ENCODE results near the gene ABCC1. TPM values are rescaled to one million over a fixed set of nuclear protein-coding genes. Genes with fewer than 3 reads are reported as not detected.

Gene ABCC1
- polyA plus RNA-seq, 6 donors from 2014 or later: 2.9 to 9.0 (median 5.3) TPM

DNA sequence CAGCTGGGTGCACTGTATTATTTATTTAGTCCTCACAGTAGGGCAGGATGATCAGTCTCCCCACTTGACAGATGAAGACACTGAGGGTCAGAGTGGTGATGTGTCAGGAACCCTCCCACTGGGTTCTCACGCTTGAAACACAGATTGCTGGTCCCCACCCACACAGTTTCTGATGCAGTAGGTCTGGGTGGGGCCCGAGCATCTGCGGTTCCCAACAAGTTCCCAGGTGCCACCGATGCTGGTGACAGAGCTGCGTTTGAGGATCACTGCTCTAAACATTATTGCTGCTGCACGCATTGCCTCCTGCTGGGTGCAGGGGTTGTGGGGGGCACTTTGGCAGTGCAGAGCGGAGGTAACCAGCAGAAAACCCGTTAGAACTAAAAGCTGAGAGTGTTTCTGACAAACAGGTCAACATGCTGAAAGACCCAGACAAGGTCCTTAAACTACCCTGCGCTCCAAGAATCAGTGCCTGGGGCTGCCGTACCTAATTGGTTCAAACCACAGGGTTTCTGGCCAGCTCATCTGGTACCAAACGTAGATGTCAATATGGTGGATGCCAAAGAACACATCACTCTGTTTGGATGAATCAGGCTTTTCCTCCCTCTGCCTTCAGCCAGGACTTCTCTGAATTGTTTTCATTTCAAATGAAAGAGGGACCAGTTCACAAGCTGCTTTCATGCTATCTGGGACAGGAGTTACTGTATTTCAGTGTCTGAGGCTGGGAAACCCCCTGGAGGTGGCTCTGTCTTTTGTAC lies 76.0 kb downstream of the ABCC1 start:
- ATAC-seq (ENCODE audit: low read depth in 2 of 2) (peak; percentile 32 to 35), DNase-seq (no peak)
- Mint-ChIP-seq H3K9me3 (no peaks in the 10 kb centered on the region), H3K27me3 (no peaks in the 10 kb centered on the region), H3K4me3 (peak overlapping the region in 2 of 8 donors; percentile 12 to 51), H3K36me3 (no peaks in the 10 kb centered on the region), H3K27ac (peak overlapping the region in 4 of 6 donors; percentile 28 to 71 (median 47)), H3K4me1 (peaks cover 31 to 48% (median 38%) of the 10 kb centered on the region in 3 donors)

DNA sequence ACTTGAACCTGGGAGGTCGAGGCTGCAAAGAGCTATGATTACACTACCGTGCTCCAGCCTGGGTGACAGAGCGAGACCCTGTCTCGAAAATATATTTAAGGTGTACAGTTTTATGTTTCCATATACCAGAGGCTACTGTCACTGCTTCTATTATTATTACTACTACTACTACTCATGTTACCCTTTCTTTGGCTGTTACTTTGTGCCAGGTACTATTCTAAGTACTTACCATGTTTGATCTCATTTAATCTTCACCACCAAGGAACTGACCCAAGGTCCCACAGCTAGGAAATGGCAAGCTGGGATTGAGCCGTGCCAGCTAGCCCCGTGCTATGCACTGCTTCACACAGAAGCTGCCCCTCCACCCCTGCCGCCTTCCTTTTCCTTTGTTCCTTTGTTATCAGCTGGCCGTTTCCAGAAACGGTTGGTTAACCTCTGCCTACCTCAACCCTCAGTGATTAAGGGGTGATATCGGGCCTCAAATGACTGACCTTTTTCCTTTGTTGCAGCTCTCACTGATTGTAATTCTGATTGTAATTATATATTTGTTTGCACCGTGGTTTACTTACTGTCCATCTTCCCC lies 78.4 kb downstream of the ABCC1 start:
- Mint-ChIP-seq H3K36me3 (peaks cover 7 to 8% of the 10 kb centered on the region in 2 donors), H3K4me1 (peaks cover 22 to 28% (median 27%) of the 10 kb centered on the region in 3 donors), H3K4me3 (no peak overlapping the region), H3K9me3 (no peaks in the 10 kb centered on the region), H3K27ac (peak overlapping the region in 4 of 6 donors; percentile 29 to 91 (median 73)), H3K27me3 (no peaks in the 10 kb centered on the region)
- DNase-seq (no peak), ATAC-seq (ENCODE audit: low read depth in 2 of 2) (no peak)

- no peaks in the 10 kb centered on the region for H3K9me3 Mint-ChIP-seq
- no peaks in the 10 kb centered on the region for H3K27me3 Mint-ChIP-seq
- peak overlapping the region in 2 of 6 donors; percentile 70 to 76 for H3K27ac Mint-ChIP-seq
- H3K4me1 Mint-ChIP-seq: peaks cover 24 to 28% (median 27%) of the 10 kb centered on the region in 3 donors
- DNase-seq (no peak), ATAC-seq (ENCODE audit: low read depth in 2 of 2) (no peak)
- no peak overlapping the region for H3K4me3 Mint-ChIP-seq
- H3K36me3 Mint-ChIP-seq: peaks cover 7 to 8% of the 10 kb centered on the region in 2 donors
Measured at GRCh38 chr16:16028311-16028999, 79.0 kb downstream of the ABCC1 start.

GRCh38 chr16:16029431-16030011 lies 80.1 kb downstream of the ABCC1 start:
- Mint-ChIP-seq H3K27ac (no peak overlapping the region), H3K36me3 (peaks cover 7 to 8% of the 10 kb centered on the region in 2 donors), H3K4me1 (peaks cover 20 to 26% (median 25%) of the 10 kb centered on the region in 3 donors), H3K9me3 (no peaks in the 10 kb centered on the region), H3K4me3 (no peak overlapping the region), H3K27me3 (no peaks in the 10 kb centered on the region)
- DNase-seq (no peak), ATAC-seq (ENCODE audit: low read depth in 2 of 2) (no peak)

DNA sequence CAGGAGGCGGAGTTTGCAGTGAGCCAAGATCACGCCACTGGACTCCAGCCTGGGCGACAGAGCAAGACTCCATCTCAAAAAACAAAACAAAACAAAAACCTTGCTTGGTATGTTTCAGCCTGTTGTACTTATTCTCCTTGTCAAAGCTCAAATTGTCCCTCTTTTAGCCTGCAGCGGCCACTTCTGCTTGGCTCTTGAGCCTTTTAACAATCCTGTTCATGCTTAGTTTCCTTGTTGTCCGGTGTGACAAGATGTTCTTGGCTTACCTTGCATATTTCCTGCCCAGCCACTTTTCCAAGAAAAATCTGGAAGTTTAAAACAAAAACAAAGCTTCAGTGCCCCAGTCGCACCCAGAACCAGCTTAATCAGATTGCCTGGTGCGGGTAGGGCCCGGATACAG lies 81.0 kb downstream of the ABCC1 start:
- Mint-ChIP-seq H3K27ac (no peak overlapping the region), H3K36me3 (peaks cover 7 to 8% of the 10 kb centered on the region in 2 donors), H3K9me3 (no peaks in the 10 kb centered on the region), H3K4me1 (peaks cover 11 to 17% (median 16%) of the 10 kb centered on the region in 3 donors), H3K27me3 (no peaks in the 10 kb centered on the region), H3K4me3 (no peak overlapping the region)
- no peak for ATAC-seq (ENCODE audit: low read depth in 2 of 2)
- DNase-seq: no peak

DNA sequence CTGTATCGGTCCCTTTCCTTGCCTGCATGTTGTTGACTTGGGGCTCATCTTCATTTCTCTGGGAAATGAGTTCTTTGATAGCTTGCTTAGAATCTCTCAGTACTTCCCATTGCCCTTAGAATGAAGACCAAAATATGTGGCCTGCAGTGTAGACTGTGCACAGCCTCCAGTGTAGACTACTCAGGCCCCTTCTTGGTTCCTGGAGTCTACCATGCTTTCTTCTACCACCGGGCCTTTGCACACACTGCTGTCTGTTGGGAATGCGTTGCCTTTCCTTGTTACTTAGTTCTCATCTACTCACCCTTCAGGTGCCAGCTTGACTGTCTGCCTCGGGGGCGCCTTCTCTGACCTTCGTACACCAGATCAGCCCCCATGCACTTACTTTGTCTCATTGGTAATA lies 82.0 kb downstream of the ABCC1 start:
- peak overlapping the region in 1 of 8 donors; percentile 22 for H3K4me3 Mint-ChIP-seq

GRCh38 chr16:16032271-16032979 lies 83.0 kb downstream of the ABCC1 start:
- Mint-ChIP-seq H3K4me3 (no peak overlapping the region), H3K27me3 (no peaks in the 10 kb centered on the region), H3K27ac (peak overlapping the region in 3 of 6 donors; percentile 61 to 72 (median 72)), H3K4me1 (peaks cover 12 to 16% (median 14%) of the 10 kb centered on the region in 3 donors), H3K9me3 (no peaks in the 10 kb centered on the region), H3K36me3 (peaks cover 10 to 14% of the 10 kb centered on the region in 2 donors)
- no peak for DNase-seq
- ATAC-seq (ENCODE audit: low read depth in 2 of 2): no peak

More for the DNA sequence above, 82.0 kb downstream of the ABCC1 start:
- Mint-ChIP-seq H3K4me1 (peaks cover 11 to 16% (median 14%) of the 10 kb centered on the region in 3 donors), H3K9me3 (no peaks in the 10 kb centered on the region), H3K27ac (peak overlapping the region in 3 of 6 donors; percentile 15 to 86 (median 53)), H3K36me3 (peaks cover 7 to 8% of the 10 kb centered on the region in 2 donors), H3K27me3 (no peaks in the 10 kb centered on the region)
- DNase-seq (no peak), ATAC-seq (ENCODE audit: low read depth in 2 of 2) (no peak)

- Mint-ChIP-seq H3K36me3 (peaks cover 18 to 22% of the 10 kb centered on the region in 2 donors), H3K4me3 (peak overlapping the region in 2 of 8 donors; percentile 7 to 20), H3K9me3 (peaks cover 0 to 5% (median 0%) of the 10 kb centered on the region in 7 donors), H3K27ac (peak overlapping the region; percentile 44 to 86 (median 64)), H3K4me1 (peaks cover 12 to 16% (median 16%) of the 10 kb centered on the region in 3 donors), H3K27me3 (no peaks in the 10 kb centered on the region)
- DNase-seq (peak; percentile 12), ATAC-seq (ENCODE audit: low read depth in 2 of 2) (peak; percentile 56 to 67)
Measured at GRCh38 chr16:16033208-16033717, 83.8 kb downstream of the ABCC1 start.

DNA sequence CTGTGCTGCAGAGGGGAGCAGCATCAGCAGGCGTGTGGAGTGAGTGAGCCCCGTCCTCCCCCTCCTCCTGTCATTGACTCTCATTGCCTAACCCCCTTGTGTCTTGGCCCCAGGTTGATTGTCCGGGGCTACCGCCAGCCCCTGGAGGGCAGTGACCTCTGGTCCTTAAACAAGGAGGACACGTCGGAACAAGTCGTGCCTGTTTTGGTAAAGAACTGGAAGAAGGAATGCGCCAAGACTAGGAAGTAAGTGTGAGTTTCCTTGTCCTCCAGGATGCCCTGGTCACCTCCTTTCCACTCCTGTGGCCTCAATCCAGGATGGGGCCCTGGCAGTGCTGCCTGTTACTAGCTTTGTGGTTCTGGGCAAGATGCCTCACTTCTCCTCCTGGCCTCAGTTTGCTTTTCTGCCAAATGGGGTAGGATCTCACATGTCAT lies 87.0 kb downstream of the ABCC1 start:
- H3K9me3 Mint-ChIP-seq: peaks cover 0 to 9% (median 0%) of the 10 kb centered on the region in 7 donors
- peaks cover 22 to 28% (median 25%) of the 10 kb centered on the region in 3 donors for H3K4me1 Mint-ChIP-seq
- H3K27ac Mint-ChIP-seq: no peak overlapping the region
- H3K36me3 Mint-ChIP-seq: peaks cover 18 to 36% of the 10 kb centered on the region in 2 donors
- ATAC-seq (ENCODE audit: low read depth in 2 of 2): no peak
- DNase-seq: no peak
- no peaks in the 10 kb centered on the region for H3K27me3 Mint-ChIP-seq
- H3K4me3 Mint-ChIP-seq: no peak overlapping the region

- no peak for DNase-seq
- ATAC-seq (ENCODE audit: low read depth in 2 of 2): no peak
- Mint-ChIP-seq H3K36me3 (peaks cover 15 to 31% of the 10 kb centered on the region in 2 donors), H3K4me3 (peak overlapping the region in 1 of 8 donors; percentile 35), H3K27ac (peak overlapping the region in 2 of 6 donors; percentile 26 to 39), H3K9me3 (peaks cover 0 to 9% (median 0%) of the 10 kb centered on the region in 7 donors), H3K4me1 (peaks cover 22 to 26% (median 25%) of the 10 kb centered on the region in 3 donors), H3K27me3 (no peaks in the 10 kb centered on the region)
Measured at GRCh38 chr16:16037521-16037920, 88.1 kb downstream of the ABCC1 start.

DNA sequence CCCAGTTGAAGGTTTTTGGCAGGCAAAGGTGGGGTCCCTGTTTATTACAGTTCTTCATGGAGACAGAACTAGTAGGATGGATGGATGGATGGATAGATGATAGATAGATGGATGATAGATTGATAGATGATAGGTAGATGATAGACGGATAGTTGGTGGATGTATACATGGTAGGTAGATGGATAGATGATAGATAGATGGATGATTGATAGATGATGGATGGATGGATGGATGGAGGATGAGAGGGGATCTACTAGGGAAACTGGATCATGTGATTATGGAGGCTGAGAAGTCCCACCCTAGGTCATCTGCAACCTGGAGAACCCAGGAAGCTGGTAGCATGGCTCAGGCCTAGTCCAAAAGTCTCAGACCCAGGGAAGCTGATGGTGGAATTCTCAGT lies 88.6 kb downstream of the ABCC1 start:
- H3K9me3 Mint-ChIP-seq: peaks cover 0 to 9% (median 0%) of the 10 kb centered on the region in 7 donors
- ATAC-seq (ENCODE audit: low read depth in 2 of 2) (no peak), DNase-seq (no peak)
- H3K27ac Mint-ChIP-seq: peak overlapping the region in 3 of 6 donors; percentile 12 to 62 (median 26)
- no peaks in the 10 kb centered on the region for H3K27me3 Mint-ChIP-seq
- H3K4me1 Mint-ChIP-seq: peaks cover 18 to 24% (median 21%) of the 10 kb centered on the region in 3 donors
- H3K4me3 Mint-ChIP-seq: no peak overlapping the region
- H3K36me3 Mint-ChIP-seq: peaks cover 15 to 31% of the 10 kb centered on the region in 2 donors

- no peak for DNase-seq
- ATAC-seq (ENCODE audit: low read depth in 2 of 2): no peak
- no peaks in the 10 kb centered on the region for H3K27me3 Mint-ChIP-seq
- H3K27ac Mint-ChIP-seq: peak overlapping the region in 5 of 6 donors; percentile 3 to 69 (median 17)
- H3K9me3 Mint-ChIP-seq: peaks cover 0 to 9% (median 0%) of the 10 kb centered on the region in 7 donors
- H3K4me1 Mint-ChIP-seq: peaks cover 9 to 17% (median 12%) of the 10 kb centered on the region in 3 donors
- H3K36me3 Mint-ChIP-seq: peaks cover 15 to 31% of the 10 kb centered on the region in 2 donors
- peak overlapping the region in 2 of 8 donors; percentile 31 to 33 for H3K4me3 Mint-ChIP-seq
Measured at GRCh38 chr16:16038950-16039349, 89.5 kb downstream of the ABCC1 start.
